Mucosa of descending colon (tissue), 3 donors: ENCODE measurements around the gene PNMA8C. TPM values are rescaled to one million over a fixed set of nuclear protein-coding genes. Genes with fewer than 3 reads are reported as not detected.
"Not testable (repeated sequence)": the region's sequence is repeated elsewhere in the genome, so short reads cannot be mapped to it uniquely, and the experiment has no call there.

ENCODE experiments used
- ATAC-seq: fragments of 200-7000 bp; cut with Tn5 transposase; one replicate; pipeline ENCODE4 v1.9.1; 2020; ENCODE audit warnings: mild to moderate bottlenecking, moderate library complexity
- DNase-seq, 3 donors: peaks; one replicate each; pipeline ENCODE4 v3.0.0-alpha.2; 2020
- H3K36me3 ChIP-seq: fragments of 200-600 bp; one replicate; pipeline ENCODE4 v1.8.0; 2021; ENCODE audit warnings: low read depth, mild to moderate bottlenecking
- H3K4me1 ChIP-seq: fragments of 200-600 bp; one replicate; pipeline ENCODE4 v1.8.0; 2021; ENCODE audit warnings: low read depth, mild to moderate bottlenecking
- H3K4me3 ChIP-seq: fragments of 200-600 bp; one replicate; pipeline ENCODE4 v1.8.0; 2021; ENCODE audit warnings: mild to moderate bottlenecking
- H3K9me3 ChIP-seq: fragments of 200-600 bp; one replicate; pipeline ENCODE4 v1.8.0; 2021; ENCODE audit warnings: mild to moderate bottlenecking
- CTCF ChIP-seq: fragments of 200-600 bp; IDR thresholded peaks from one replicate; pipeline ENCODE4 v1.8.0; 2022; ENCODE audit warnings: antibody characterized with exemption, mild to moderate bottlenecking
- intact Hi-C, 2 donors: fragments of 100-400 bp; cut with DNase I in 1 of 2; cut with micrococcal nuclease in 1 of 2; formaldehyde crosslinking; loops; one replicate each; pipeline versions ENCODE4 v1.11.0 to v1.11.1; 2022; cut with DNase I, micrococcal nuclease
- total RNA-seq, 3 donors: library from RNA; stranded (reverse); fragmentation: NEBNext Ultra II Directional in 2 of 3; extraction: Animal tissue kit (Norgen Biotek cat#: 25700) in 2 of 3; gene quantifications; one replicate each; pipeline versions ENCODE4 v1.2.1 to v1.2.4, GENCODE V29; 2021 to 2023
- donor health status: DM: no; HTN: no; CAD: no; lungs with moderate emphysema.
- donor health status: DM: no; HTN: no; CAD: no.
- donor health status: DM: no; HTN: yes; CAD: no.

The PNMA8C gene
- total RNA-seq, 3 donors from 2014 or later: 0.57 TPM; not detected in 2

- intact Hi-C loops: no loop called here
- ATAC-seq (no peak), DNase-seq (no peak)
- Histone ChIP-seq H3K36me3 (no peaks in the 10 kb centered on the region), H3K9me3 (no peaks in the 10 kb centered on the region), H3K4me3 (no peak overlapping the region), H3K4me1 (peaks cover 21% of the 10 kb centered on the region)
- TF ChIP-seq CTCF: no peak
These were observed 52.2 kb downstream of the PNMA8C start for GRCh38 chr19:46376241-46377153.

- H3K36me3 ChIP-seq, ATAC-seq, H3K9me3 ChIP-seq, intact Hi-C loops, H3K4me3 ChIP-seq, DNase-seq: not testable (repeated sequence)
- H3K4me1 ChIP-seq: peaks cover 21% of the 10 kb centered on the region
These were observed 53.2 kb downstream of the PNMA8C start for GRCh38 chr19:46375476-46376067.

Other genes starting within 250 kb of the PNMA8C start
- gene IGFL1, start 199.2 kb downstream of the PNMA8C start, total RNA-seq: not detected
- gene HIF3A, start 131.9 kb downstream of the PNMA8C start, total RNA-seq: 10 to 100 TPM in 2 of 3 donors, 1 to 10 TPM in 1; 4.9 to 96.1 (median 19.0) TPM
- gene PPP5C, start 81.8 kb downstream of the PNMA8C start, total RNA-seq: 10 to 100 TPM; 55.3 to 71.6 (median 59.4) TPM
- gene CCDC8, start 15.4 kb downstream of the PNMA8C start, total RNA-seq: 1 to 10 TPM in 2 of 3 donors, under 1 TPM in 1; 0.75 to 3.4 (median 1.7) TPM
- gene PNMA8A, start 42.6 kb upstream of the PNMA8C start, total RNA-seq: 1 to 10 TPM in 1 of 3 donors, under 1 TPM in 2; 0.20 to 3.2 (median 0.80) TPM
- gene PNMA8B, start 66.9 kb upstream of the PNMA8C start, total RNA-seq: 1 to 10 TPM in 1 of 3 donors, under 1 TPM in 2; 0.12 to 2.3 (median 0.36) TPM
- gene CALM3, start 172.4 kb upstream of the PNMA8C start, total RNA-seq: 100 to 1,000 TPM; 241 to 325 (median 252) TPM
- 1 to 10 TPM in 2 of 3 donors, under 1 TPM in 1; 0.49 to 2.4 (median 2.1) TPM for gene PTGIR, start 196.2 kb upstream of the PNMA8C start, total RNA-seq
- gene GNG8, start 207.3 kb upstream of the PNMA8C start, total RNA-seq: 1 to 10 TPM in 1 of 3 donors, not detected in 2; 2.3 TPM
- gene DACT3, start 232.2 kb upstream of the PNMA8C start, total RNA-seq: 10 to 100 TPM in 1 of 3 donors, 1 to 10 TPM in 2; 1.9 to 60.9 (median 3.4) TPM